Loucy (cell line): Measurements from ENCODE around the gene GOLGA1.
"Not testable (repeated sequence)": the region's sequence is repeated elsewhere in the genome, so short reads cannot be mapped to it uniquely, and the experiment has no call there.

Source experiments
- H2AFZ ChIP-seq: fragments of 200-600 bp; sonication (generic); 2 replicates; pipeline ENCODE4 v1.6.0; 2016; ENCODE audit warnings: antibody characterized with exemption, mild to moderate bottlenecking, low read length, moderate library complexity
- H3F3A ChIP-seq: fragments of 200-600 bp; 2 replicates; pipeline ENCODE4 v1.6.0; 2016; ENCODE audit warnings: antibody characterized with exemption, low read depth, mild to moderate bottlenecking
- H3K27me3 ChIP-seq: fragments of 200-600 bp; sonication (generic); 2 replicates; pipeline ENCODE4 v1.6.1; 2014; ENCODE audit warnings: low read length, mild to moderate bottlenecking; ENCODE audit not compliant: insufficient read depth, poor library complexity, severe bottlenecking
- H3K36me3 ChIP-seq: fragments of 200-600 bp; sonication (generic); 2 replicates; pipeline ENCODE4 v1.6.1; 2016; ENCODE audit warnings: low read length; ENCODE audit not compliant: insufficient read depth
- H3K4me1 ChIP-seq: fragments of 200-600 bp; sonication (generic); 2 replicates; pipeline ENCODE4 v1.5.1; 2014; ENCODE audit warnings: low read length, mild to moderate bottlenecking; ENCODE audit not compliant: insufficient read depth, poor library complexity, severe bottlenecking
- H3K4me2 ChIP-seq: fragments of 200-600 bp; sonication (generic); 2 replicates; pipeline ENCODE4 v1.6.0; 2014; ENCODE audit warnings: antibody characterized with exemption, low read length, low read depth, mild to moderate bottlenecking; ENCODE audit not compliant: poor library complexity, severe bottlenecking
- H3K4me3 ChIP-seq: fragments of 200-600 bp; sonication (generic); 2 replicates; pipeline ENCODE4 v1.5.1; 2014; ENCODE audit warnings: low read length, mild to moderate bottlenecking, mixed read lengths; ENCODE audit not compliant: poor library complexity, severe bottlenecking
- H3K79me2 ChIP-seq: fragments of 200-600 bp; sonication (generic); 2 replicates; pipeline ENCODE4 v1.6.1; 2014; ENCODE audit warnings: low read length; ENCODE audit not compliant: insufficient read depth
- H3K9ac ChIP-seq: fragments of 200-600 bp; sonication (generic); 2 replicates; pipeline ENCODE4 v1.6.0; 2014; ENCODE audit warnings: mild to moderate bottlenecking, low read depth, low read length, moderate library complexity; ENCODE audit not compliant: poor library complexity, severe bottlenecking
- H3K9me2 ChIP-seq: fragments of 200-600 bp; sonication (generic); replicated peaks from 2 replicates; pipeline ENCODE4 v1.6.1; 2016; ENCODE audit warnings: low read depth, low read length, mixed read lengths
- H3K9me3 ChIP-seq: fragments of 200-600 bp; sonication (generic); 2 replicates; pipeline ENCODE4 v1.6.1; 2014; ENCODE audit warnings: mild to moderate bottlenecking, antibody characterized with exemption, low read length, low read depth; ENCODE audit not compliant: insufficient read depth
- H4K20me1 ChIP-seq: fragments of 200-600 bp; sonication (generic); 2 replicates; pipeline ENCODE4 v1.6.0; 2014; ENCODE audit warnings: antibody characterized with exemption, low read length, mild to moderate bottlenecking; ENCODE audit not compliant: insufficient read depth, poor library complexity, severe bottlenecking
- EZH2phosphoT487 ChIP-seq: fragments of 200-600 bp; IDR thresholded peaks from 2 replicates; pipeline ENCODE4 v1.6.1; 2018; ENCODE audit warnings: antibody characterized with exemption, mild to moderate bottlenecking, moderate library complexity, borderline replicate concordance
- TF ChIP-seq, protein P1 (sequence below): fragments of 200-600 bp; sonication (generic); conservative IDR thresholded peaks from 2 replicates; pipeline ENCODE4 v1.5.1; 2014; ENCODE audit warnings: mild to moderate bottlenecking, antibody characterized with exemption, low read length

The GOLGA1 gene

DNA sequence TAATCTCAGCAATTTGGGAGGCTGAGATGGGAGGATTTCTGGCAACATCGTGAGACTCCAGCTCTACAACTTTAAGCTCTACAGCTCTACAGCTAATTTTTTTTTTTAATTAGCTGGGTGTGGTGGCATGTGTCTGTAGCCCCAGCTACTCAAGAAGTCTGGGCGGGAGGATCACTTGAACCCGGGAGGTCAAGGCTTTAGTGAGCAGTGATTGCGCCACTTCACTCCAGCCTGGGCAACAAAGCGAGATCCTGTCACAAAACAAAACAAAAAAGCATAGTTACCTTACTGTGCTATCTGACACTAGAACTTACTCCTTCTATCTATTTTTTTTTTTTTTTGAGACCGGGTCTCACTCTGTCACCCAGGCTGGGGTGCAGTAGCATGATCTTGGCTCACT lies 93.9 kb downstream of the GOLGA1 start:
- no peaks in the 10 kb centered on the region for H3K36me3 ChIP-seq
- no peaks in the 10 kb centered on the region for H3K9me3 ChIP-seq
- H3K4me2 ChIP-seq, result no peak overlapping the region
- no peak overlapping the region for H3K9ac ChIP-seq
- no peak overlapping the region for H2AFZ ChIP-seq
- no peaks in the 10 kb centered on the region for H4K20me1 ChIP-seq
- H3K9me2 ChIP-seq, result no peaks in the 10 kb centered on the region
- no peak for TF ChIP-seq EZH2phosphoT487
- TF ChIP-seq, protein P1, sequence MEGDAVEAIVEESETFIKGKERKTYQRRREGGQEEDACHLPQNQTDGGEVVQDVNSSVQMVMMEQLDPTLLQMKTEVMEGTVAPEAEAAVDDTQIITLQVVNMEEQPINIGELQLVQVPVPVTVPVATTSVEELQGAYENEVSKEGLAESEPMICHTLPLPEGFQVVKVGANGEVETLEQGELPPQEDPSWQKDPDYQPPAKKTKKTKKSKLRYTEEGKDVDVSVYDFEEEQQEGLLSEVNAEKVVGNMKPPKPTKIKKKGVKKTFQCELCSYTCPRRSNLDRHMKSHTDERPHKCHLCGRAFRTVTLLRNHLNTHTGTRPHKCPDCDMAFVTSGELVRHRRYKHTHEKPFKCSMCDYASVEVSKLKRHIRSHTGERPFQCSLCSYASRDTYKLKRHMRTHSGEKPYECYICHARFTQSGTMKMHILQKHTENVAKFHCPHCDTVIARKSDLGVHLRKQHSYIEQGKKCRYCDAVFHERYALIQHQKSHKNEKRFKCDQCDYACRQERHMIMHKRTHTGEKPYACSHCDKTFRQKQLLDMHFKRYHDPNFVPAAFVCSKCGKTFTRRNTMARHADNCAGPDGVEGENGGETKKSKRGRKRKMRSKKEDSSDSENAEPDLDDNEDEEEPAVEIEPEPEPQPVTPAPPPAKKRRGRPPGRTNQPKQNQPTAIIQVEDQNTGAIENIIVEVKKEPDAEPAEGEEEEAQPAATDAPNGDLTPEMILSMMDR, result no peak
- H3K79me2 ChIP-seq, result no peaks in the 10 kb centered on the region
- no peak overlapping the region for H3K4me3 ChIP-seq
- no peaks in the 10 kb centered on the region for H3K27me3 ChIP-seq
- H3F3A ChIP-seq, result no peaks in the 10 kb centered on the region
- H3K4me1 ChIP-seq, result no peaks in the 10 kb centered on the region

- H3K79me2 ChIP-seq, H3K4me2 ChIP-seq, H2AFZ ChIP-seq, H3K9me3 ChIP-seq, H3K9me2 ChIP-seq, H3K27me3 ChIP-seq, H3K4me1 ChIP-seq, H4K20me1 ChIP-seq, H3K4me3 ChIP-seq, H3F3A ChIP-seq, H3K36me3 ChIP-seq, H3K9ac ChIP-seq: not testable (repeated sequence)
Observed at GRCh38 chr9:124846467-124846866, 94.4 kb downstream of the GOLGA1 start.

- Histone ChIP-seq H2AFZ (peak overlapping the region; percentile 64; the same call in 1 of the 2 replicates), H4K20me1 (no peaks in the 10 kb centered on the region), H3F3A (no peaks in the 10 kb centered on the region), H3K4me1 (no peaks in the 10 kb centered on the region), H3K36me3 (no peaks in the 10 kb centered on the region), H3K4me2 (no peak overlapping the region), H3K4me3 (no peak overlapping the region), H3K79me2 (no peaks in the 10 kb centered on the region), H3K9me2 (no peaks in the 10 kb centered on the region), H3K9me3 (no peaks in the 10 kb centered on the region), H3K9ac (no peak overlapping the region), H3K27me3 (no peaks in the 10 kb centered on the region)
- TF ChIP-seq EZH2phosphoT487, result no peak
- TF ChIP-seq, protein P1, result no peak
Observed at GRCh38 chr9:124844291-124844690, 96.6 kb downstream of the GOLGA1 start.

DNA sequence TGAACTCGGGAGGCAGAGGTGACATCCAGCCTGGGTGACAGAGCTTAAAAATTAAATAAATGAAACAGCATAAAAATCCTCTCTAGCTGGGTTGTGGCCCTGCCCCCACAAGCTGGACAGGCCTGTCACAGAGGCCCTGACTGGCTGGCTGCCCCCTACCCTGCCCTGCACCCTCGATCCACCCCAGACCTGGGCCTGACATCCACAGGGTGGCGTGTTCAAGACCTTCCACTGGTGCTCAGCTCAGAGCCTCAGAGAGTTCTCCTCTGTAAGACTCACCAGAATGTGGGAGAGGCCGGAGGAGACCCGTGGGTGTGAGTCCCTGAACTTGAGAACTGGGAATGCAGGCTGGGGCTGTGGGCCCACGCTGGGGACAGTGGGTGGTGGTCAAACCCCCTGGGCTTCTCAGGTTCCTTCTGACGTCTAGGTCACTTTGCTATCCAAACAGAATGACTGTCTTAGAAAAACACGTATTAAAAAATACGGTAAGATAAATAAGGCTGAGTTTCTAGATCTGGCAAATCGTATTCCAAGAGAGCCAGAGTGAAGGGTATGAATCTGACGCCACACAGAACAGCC lies 97.3 kb downstream of the GOLGA1 start:
- H3K9ac ChIP-seq, result no peak overlapping the region
- no peak overlapping the region for H3K4me2 ChIP-seq

More for the DNA sequence above, 97.3 kb downstream of the GOLGA1 start:
- no peak for TF ChIP-seq EZH2phosphoT487
- TF ChIP-seq, protein P1, result no peak
- no peak overlapping the region for H3K4me3 ChIP-seq
- no peaks in the 10 kb centered on the region for H3F3A ChIP-seq
- H3K4me1 ChIP-seq, result no peaks in the 10 kb centered on the region
- no peaks in the 10 kb centered on the region for H3K79me2 ChIP-seq
- H3K27me3 ChIP-seq, result no peaks in the 10 kb centered on the region
- H3K9me2 ChIP-seq, result no peaks in the 10 kb centered on the region
- H3K36me3 ChIP-seq, result no peaks in the 10 kb centered on the region
- no peaks in the 10 kb centered on the region for H3K9me3 ChIP-seq
- H4K20me1 ChIP-seq, result no peaks in the 10 kb centered on the region
- H2AFZ ChIP-seq, result no peak overlapping the region; the same call in 1 of the 2 replicates
